ENCODE data around the gene OVOL1.
"Not testable (repeated sequence)": the region's sequence is repeated elsewhere in the genome, so short reads cannot be mapped to it uniquely, and the experiment has no call there.

The OVOL1 gene

GRCh38 chr11:65786786-65787636 is at the start of gene OVOL1:
Gene OVOL1 (plus strand): TSS chr11:65787063. CDS start chr11:65787374, 311 bp downstream.
- DNase-seq (ENCODE audit: low read depth) = no peak

GRCh38 chr11:65739022-65739421 is 47.8 kb upstream of the OVOL1 start:
- no peak for DNase-seq (ENCODE audit: low read depth)

GRCh38 chr11:65741185-65741584 is 45.7 kb upstream of the OVOL1 start:
- no peak for DNase-seq (ENCODE audit: low read depth)

- DNase-seq (ENCODE audit: low read depth) = no peak
Measured at GRCh38 chr11:65742353-65742752, 44.5 kb upstream of the OVOL1 start.

GRCh38 chr11:65743681-65744025 is 43.2 kb upstream of the OVOL1 start:
- no peak for DNase-seq (ENCODE audit: low read depth)

GRCh38 chr11:65744026-65744698 is 42.7 kb upstream of the OVOL1 start:
- DNase-seq (ENCODE audit: low read depth) = no peak

- DNase-seq (ENCODE audit: low read depth) = no peak
Measured at GRCh38 chr11:65744699-65745042, 42.2 kb upstream of the OVOL1 start.

- no peak for DNase-seq (ENCODE audit: low read depth)
Measured at GRCh38 chr11:65745049-65745448, 41.8 kb upstream of the OVOL1 start.

GRCh38 chr11:65762169-65762568 is 24.7 kb upstream of the OVOL1 start:
- not testable (repeated sequence) for DNase-seq (ENCODE audit: low read depth)

- not testable (repeated sequence) for DNase-seq (ENCODE audit: low read depth)
Measured at GRCh38 chr11:65762816-65763215, 24.0 kb upstream of the OVOL1 start.

- no peak for DNase-seq (ENCODE audit: low read depth)
Measured at GRCh38 chr11:65764434-65764833, 22.4 kb upstream of the OVOL1 start.

- DNase-seq (ENCODE audit: low read depth) = no peak
Measured at GRCh38 chr11:65766535-65766934, 20.3 kb upstream of the OVOL1 start.

GRCh38 chr11:65767406-65767805 is 19.5 kb upstream of the OVOL1 start:
- no peak for DNase-seq (ENCODE audit: low read depth)

GRCh38 chr11:65767806-65768205 is 19.1 kb upstream of the OVOL1 start:
- DNase-seq (ENCODE audit: low read depth) = not testable (repeated sequence)

- DNase-seq (ENCODE audit: low read depth) = no peak
Measured at GRCh38 chr11:65770951-65771567, 15.8 kb upstream of the OVOL1 start.

- DNase-seq (ENCODE audit: low read depth) = no peak
Measured at GRCh38 chr11:65771589-65772112, 15.2 kb upstream of the OVOL1 start.

GRCh38 chr11:65773784-65774411 is 13.0 kb upstream of the OVOL1 start:
- DNase-seq (ENCODE audit: low read depth) = no peak

GRCh38 chr11:65774525-65775306 is 12.1 kb upstream of the OVOL1 start:
- no peak for DNase-seq (ENCODE audit: low read depth)

- no peak for DNase-seq (ENCODE audit: low read depth)
Measured at GRCh38 chr11:65776196-65776595, 10.7 kb upstream of the OVOL1 start.

- no peak for DNase-seq (ENCODE audit: low read depth)
Measured at GRCh38 chr11:65776710-65777141, 10.1 kb upstream of the OVOL1 start.

- no peak for DNase-seq (ENCODE audit: low read depth)
Measured at GRCh38 chr11:65777241-65777640, 9.6 kb upstream of the OVOL1 start.

Measured in non-pigmented ciliary epithelial cell (primary cell).